HCT116 (cell line): ENCODE results near the gene WLS. TPM values are rescaled to one million over a fixed set of nuclear protein-coding genes. Genes with fewer than 3 reads are reported as not detected.

Source experiments
- ATAC-seq: fragments of 200-7000 bp; cut with Tn5 transposase; 2 replicates; pipeline ENCODE4 v1.9.1; 2020; ENCODE audit warnings: mild to moderate bottlenecking, moderate library complexity
- BruUV-seq: library from RNA; stranded (reverse); fragments of 400-500 nt; replicated peaks from 2 replicates; lab custom pipeline; 2021; lab: Mats Ljungman, UMichigan
- CTCF ChIA-PET: fragments of 300-600 bp; sonication (Branson Sonifier 250); formaldehyde crosslinking; loops from one replicate; lab custom pipeline; 2021; ENCODE audit warnings: antibody characterized with exemption; lab: Charles Lee
- POLR2A ChIA-PET: fragments of 300-600, 350-600 bp; sonication (Branson Sonifier 250); formaldehyde crosslinking; loops from one replicate; lab custom pipeline; 2021; ENCODE audit warnings: antibody characterized with exemption; lab: Charles Lee
- RAD21 ChIA-PET, 2 experiments: fragments of 300-600 bp; sonication (Branson Sonifier 250); formaldehyde crosslinking; loops; one replicate each; lab custom pipeline; 2023; ENCODE audit warnings: low total read pairs in 2 of 2; ENCODE audit not compliant: uncharacterized antibody in 2 of 2, unreplicated experiment in 2 of 2, low non-redundant PET in 1 of 2; lab: Charles Lee
- DNase-seq: peaks from one replicate; pipeline ENCODE4 v3.0.0-alpha.2; 2010; ENCODE audit warnings: low read depth, low spot score
- H2AFZ ChIP-seq: fragments of 200-600 bp; shearing (Covaris generic), sonication (generic); 2 replicates; pipeline ENCODE4 v1.6.1; 2017; ENCODE audit warnings: low read depth, mixed run types, mixed read lengths, antibody characterized with exemption, low read length; ENCODE audit not compliant: poor library complexity, severe bottlenecking
- H3K27ac ChIP-seq: 2 replicates; pipeline ENCODE4 v1.5.1; 2012; ENCODE audit warnings: low read depth, low read length
- H3K27me3 ChIP-seq: fragments of 200-600 bp; sonication (generic); 2 replicates; pipeline ENCODE4 v1.6.1; 2016; ENCODE audit warnings: mixed run types, low read length, mixed read lengths; ENCODE audit not compliant: insufficient read depth
- H3K36me3 ChIP-seq, 2 experiments: fragments of 200-500 bp in 1 of 2; fragments of 200-600 bp in 1 of 2; sonication (Bioruptor generic) in 1 of 2; sonication (generic) in 1 of 2; 2 replicates each; pipeline versions ENCODE4 v1.5.1 to v1.6.1; 2014 to 2016; ENCODE audit warnings: low read length in 2 of 2, inconsistent platforms in 1 of 2, mixed read lengths in 1 of 2, mixed run types in 1 of 2; ENCODE audit not compliant: insufficient read depth in 2 of 2, control insufficient read depth in 1 of 2
- H3K4me1 ChIP-seq, 2 experiments: fragments of 200-600 bp in 1 of 2; sonication (generic) in 1 of 2; 2 replicates each; pipeline versions ENCODE4 v1.5.1 to v1.6.1; 2012 to 2017; ENCODE audit warnings: low read length in 2 of 2, inconsistent platforms in 1 of 2, mild to moderate bottlenecking in 1 of 2, mixed read lengths in 1 of 2, mixed run types in 1 of 2, moderate library complexity in 1 of 2; ENCODE audit not compliant: insufficient read depth in 2 of 2, control insufficient read depth in 1 of 2
- H3K4me2 ChIP-seq: fragments of 200-600 bp; sonication (generic); 2 replicates; pipeline ENCODE4 v1.6.1; 2017; ENCODE audit warnings: mixed run types, low read length, mixed read lengths
- H3K4me3 ChIP-seq, 2 experiments: fragments of 200-600 bp in 1 of 2; sonication (generic) in 1 of 2; replicated peaks in 1 of 2; 2 replicates each; pipeline ENCODE4 v1.5.1; 2011 to 2016; ENCODE audit warnings: low read length in 2 of 2, control low read depth in 1 of 2, low read depth in 1 of 2, mild to moderate bottlenecking in 1 of 2, mixed read lengths in 1 of 2, mixed run types in 1 of 2
- H3K79me2 ChIP-seq: fragments of 200-600 bp; sonication (generic); 2 replicates; pipeline ENCODE4 v1.6.1; 2017; ENCODE audit warnings: mild to moderate bottlenecking, mixed run types, low read length, moderate library complexity, mixed read lengths; ENCODE audit not compliant: insufficient read depth
- H3K9ac ChIP-seq: fragments of 200-600 bp; sonication (generic); 2 replicates; pipeline ENCODE4 v1.6.1; 2016; ENCODE audit warnings: low read length, mixed read lengths
- H3K9me2 ChIP-seq: fragments of 200-600 bp; sonication (generic), shearing (Covaris generic); 2 replicates; pipeline ENCODE4 v1.6.1; 2017; ENCODE audit warnings: mixed run types, mild to moderate bottlenecking, moderate library complexity; ENCODE audit not compliant: insufficient read depth
- H3K9me3 ChIP-seq, 2 experiments: fragments of 200-500 bp in 1 of 2; fragments of 200-600 bp in 1 of 2; sonication (Bioruptor generic) in 1 of 2; sonication (generic) in 1 of 2; 2 replicates each; pipeline ENCODE4 v1.6.1; 2014 to 2017; ENCODE audit warnings: low read length in 2 of 2, mixed read lengths in 2 of 2, inconsistent platforms in 1 of 2, low read depth in 1 of 2, mild to moderate bottlenecking in 1 of 2, mixed run types in 1 of 2, moderate library complexity in 1 of 2; ENCODE audit not compliant: control insufficient read depth in 1 of 2, insufficient read depth in 1 of 2
- H4K20me1 ChIP-seq: fragments of 200-600 bp; sonication (generic), shearing (Covaris generic); 2 replicates; pipeline ENCODE4 v1.6.1; 2017; ENCODE audit warnings: mixed run types, mild to moderate bottlenecking, moderate library complexity; ENCODE audit not compliant: insufficient read depth
- CBX3 ChIP-seq: IDR thresholded peaks from 2 replicates; pipeline ENCODE4 v1.6.1; 2012; ENCODE audit warnings: low read depth
- CEBPB ChIP-seq: IDR thresholded peaks from 2 replicates; pipeline ENCODE4 v1.6.1; 2012; ENCODE audit warnings: low read depth
- EGR1 ChIP-seq: IDR thresholded peaks from 2 replicates; pipeline ENCODE4 v1.6.1; 2012; ENCODE audit warnings: low read depth
- ELF1 ChIP-seq: IDR thresholded peaks from 2 replicates; pipeline ENCODE4 v1.6.1; 2012; ENCODE audit warnings: low read depth, borderline replicate concordance
- MAX ChIP-seq: IDR thresholded peaks from 2 replicates; pipeline ENCODE4 v1.6.1; 2012
- POLR2A ChIP-seq: IDR thresholded peaks from 2 replicates; pipeline ENCODE4 v1.7.0; 2011; ENCODE audit warnings: borderline replicate concordance; ENCODE audit not compliant: insufficient read depth, insufficient read length; ENCODE audit errors: extremely low read depth
- SP1 ChIP-seq: IDR thresholded peaks from 2 replicates; pipeline ENCODE4 v1.6.1; 2012; ENCODE audit warnings: low read depth
- YY1 ChIP-seq: IDR thresholded peaks from 2 replicates; pipeline ENCODE4 v1.6.1; 2011; ENCODE audit warnings: low read length, low read depth, moderate library complexity, mild to moderate bottlenecking; ENCODE audit not compliant: insufficient replicate concordance; ENCODE audit errors: extremely low read depth
- ZBTB33 ChIP-seq: IDR thresholded peaks from 2 replicates; pipeline ENCODE4 v1.6.1; 2011; ENCODE audit warnings: mild to moderate bottlenecking, low read length, moderate library complexity; ENCODE audit not compliant: insufficient replicate concordance; ENCODE audit errors: extremely low read depth
- ZNF274 ChIP-seq: fragments of 200-500 bp; sonication (Bioruptor generic); IDR thresholded peaks from 2 replicates; pipeline ENCODE4 v1.6.1; 2014; ENCODE audit warnings: mild to moderate bottlenecking, low read depth, low read length, inconsistent platforms
- intact Hi-C: fragments of 100-400 bp; cut with micrococcal nuclease; formaldehyde crosslinking; loops from 2 replicates; pipeline ENCODE4 v1.10.0; 2022
- total RNA-seq: library from RNA; stranded (reverse); gene quantifications from one replicate; pipeline ENCODE4 v1.2.1, GENCODE V29; 2021; ENCODE audit not compliant: unreplicated experiment
- TF ChIP-seq, protein P1 (sequence below): IDR thresholded peaks from 2 replicates; pipeline ENCODE4 v1.6.1; 2012; ENCODE audit warnings: low read depth

WLS gene
- total RNA-seq, 1 experiment from 2014 or later: 38.0 TPM

GRCh38 chr1:68232289-68233148, at the start of gene WLS (continued):
- TF ChIP-seq ZNF274: no peak
- TF ChIP-seq ELF1: no peak

- CTCF ChIA-PET: no interaction called here
- intact Hi-C loops: no loop called here
- no TSS peak for BruUV-seq
Measured at GRCh38 chr1:68280286-68280685, 48.0 kb upstream of the WLS start.

DNA sequence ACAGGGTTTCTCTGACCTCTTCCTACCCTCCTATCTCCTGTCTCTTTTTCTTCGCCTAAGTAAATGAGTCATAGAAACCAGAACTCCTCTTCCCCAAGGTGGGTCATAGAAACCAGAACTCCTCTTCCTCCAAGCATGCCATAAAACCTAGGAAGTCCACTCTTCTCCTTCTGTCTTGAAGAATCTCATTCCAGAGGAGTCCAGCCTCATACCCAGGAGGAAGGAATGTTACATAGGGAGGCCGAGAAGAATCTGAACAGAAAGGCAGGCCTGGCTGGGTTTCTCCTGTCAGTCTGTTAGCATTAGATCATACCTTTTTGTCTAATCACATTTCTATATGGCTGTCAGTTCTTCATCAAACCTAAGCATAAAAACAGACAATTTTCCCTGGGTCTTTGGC, 47.5 kb upstream of the WLS start:
- H4K20me1 ChIP-seq: no peaks in the 10 kb centered on the region
- H2AFZ ChIP-seq: peak overlapping the region; percentile 47
- no peak overlapping the region for H3K9ac ChIP-seq
- no peak overlapping the region for H3K4me3 ChIP-seq
- ChIA-PET POLR2A (no interaction called here), CTCF (no interaction called here), RAD21 (no interaction called here)
- DNase-seq: no peak
- H3K4me2 ChIP-seq: no peak overlapping the region
- no peaks in the 10 kb centered on the region for H3K9me2 ChIP-seq
- H3K4me1 ChIP-seq: no peaks in the 10 kb centered on the region
- H3K79me2 ChIP-seq: no peaks in the 10 kb centered on the region
- no peaks in the 10 kb centered on the region for H3K27me3 ChIP-seq
- no peaks in the 10 kb centered on the region for H3K9me3 ChIP-seq
- H3K36me3 ChIP-seq: no peaks in the 10 kb centered on the region
- H3K27ac ChIP-seq: no peak overlapping the region
- no TSS peak for BruUV-seq
- intact Hi-C loops: no loop called here
- no peak for ATAC-seq
- TF ChIP-seq POLR2A (no peak), CEBPB (no peak), ZBTB33 (no peak), CBX3 (no peak), EGR1 (no peak), ELF1 (no peak), MAX (no peak)
- TF ChIP-seq, protein P1, sequence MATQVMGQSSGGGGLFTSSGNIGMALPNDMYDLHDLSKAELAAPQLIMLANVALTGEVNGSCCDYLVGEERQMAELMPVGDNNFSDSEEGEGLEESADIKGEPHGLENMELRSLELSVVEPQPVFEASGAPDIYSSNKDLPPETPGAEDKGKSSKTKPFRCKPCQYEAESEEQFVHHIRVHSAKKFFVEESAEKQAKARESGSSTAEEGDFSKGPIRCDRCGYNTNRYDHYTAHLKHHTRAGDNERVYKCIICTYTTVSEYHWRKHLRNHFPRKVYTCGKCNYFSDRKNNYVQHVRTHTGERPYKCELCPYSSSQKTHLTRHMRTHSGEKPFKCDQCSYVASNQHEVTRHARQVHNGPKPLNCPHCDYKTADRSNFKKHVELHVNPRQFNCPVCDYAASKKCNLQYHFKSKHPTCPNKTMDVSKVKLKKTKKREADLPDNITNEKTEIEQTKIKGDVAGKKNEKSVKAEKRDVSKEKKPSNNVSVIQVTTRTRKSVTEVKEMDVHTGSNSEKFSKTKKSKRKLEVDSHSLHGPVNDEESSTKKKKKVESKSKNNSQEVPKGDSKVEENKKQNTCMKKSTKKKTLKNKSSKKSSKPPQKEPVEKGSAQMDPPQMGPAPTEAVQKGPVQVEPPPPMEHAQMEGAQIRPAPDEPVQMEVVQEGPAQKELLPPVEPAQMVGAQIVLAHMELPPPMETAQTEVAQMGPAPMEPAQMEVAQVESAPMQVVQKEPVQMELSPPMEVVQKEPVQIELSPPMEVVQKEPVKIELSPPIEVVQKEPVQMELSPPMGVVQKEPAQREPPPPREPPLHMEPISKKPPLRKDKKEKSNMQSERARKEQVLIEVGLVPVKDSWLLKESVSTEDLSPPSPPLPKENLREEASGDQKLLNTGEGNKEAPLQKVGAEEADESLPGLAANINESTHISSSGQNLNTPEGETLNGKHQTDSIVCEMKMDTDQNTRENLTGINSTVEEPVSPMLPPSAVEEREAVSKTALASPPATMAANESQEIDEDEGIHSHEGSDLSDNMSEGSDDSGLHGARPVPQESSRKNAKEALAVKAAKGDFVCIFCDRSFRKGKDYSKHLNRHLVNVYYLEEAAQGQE: no peak

More at GRCh38 chr1:68280286-68280685, 48.0 kb upstream of the WLS start:
- TF ChIP-seq MAX: no peak
- TF ChIP-seq SP1: no peak
- TF ChIP-seq YY1: no peak
- TF ChIP-seq CBX3: no peak
- Histone ChIP-seq H2AFZ (no peak overlapping the region), H3K27me3 (no peaks in the 10 kb centered on the region), H4K20me1 (no peaks in the 10 kb centered on the region), H3K79me2 (no peaks in the 10 kb centered on the region), H3K36me3 (no peaks in the 10 kb centered on the region), H3K9me2 (no peaks in the 10 kb centered on the region), H3K9me3 (no peaks in the 10 kb centered on the region), H3K4me1 (no peaks in the 10 kb centered on the region), H3K9ac (no peak overlapping the region), H3K4me3 (no peak overlapping the region), H3K4me2 (no peak overlapping the region), H3K27ac (no peak overlapping the region)
- no peak for DNase-seq
- ChIA-PET POLR2A (no interaction called here), RAD21 (no interaction called here)
- ATAC-seq: no peak
